ENCODE measurements around the gene ANKRD23.
"Not testable (repeated sequence)": the region's sequence is repeated elsewhere in the genome, so short reads cannot be mapped to it uniquely, and the experiment has no call there.

The ANKRD23 gene

GRCh38 chr2:96816127-96816835 lies 27.5 kb downstream of the ANKRD23 start, which contains the start of gene CNNM3:
TSS of gene CNNM3 (plus strand) at chr2:96816268. CDS start at chr2:96816278, 10 bp downstream.
- DNase-seq (ENCODE audit: low read depth): peak; percentile 90

DNA sequence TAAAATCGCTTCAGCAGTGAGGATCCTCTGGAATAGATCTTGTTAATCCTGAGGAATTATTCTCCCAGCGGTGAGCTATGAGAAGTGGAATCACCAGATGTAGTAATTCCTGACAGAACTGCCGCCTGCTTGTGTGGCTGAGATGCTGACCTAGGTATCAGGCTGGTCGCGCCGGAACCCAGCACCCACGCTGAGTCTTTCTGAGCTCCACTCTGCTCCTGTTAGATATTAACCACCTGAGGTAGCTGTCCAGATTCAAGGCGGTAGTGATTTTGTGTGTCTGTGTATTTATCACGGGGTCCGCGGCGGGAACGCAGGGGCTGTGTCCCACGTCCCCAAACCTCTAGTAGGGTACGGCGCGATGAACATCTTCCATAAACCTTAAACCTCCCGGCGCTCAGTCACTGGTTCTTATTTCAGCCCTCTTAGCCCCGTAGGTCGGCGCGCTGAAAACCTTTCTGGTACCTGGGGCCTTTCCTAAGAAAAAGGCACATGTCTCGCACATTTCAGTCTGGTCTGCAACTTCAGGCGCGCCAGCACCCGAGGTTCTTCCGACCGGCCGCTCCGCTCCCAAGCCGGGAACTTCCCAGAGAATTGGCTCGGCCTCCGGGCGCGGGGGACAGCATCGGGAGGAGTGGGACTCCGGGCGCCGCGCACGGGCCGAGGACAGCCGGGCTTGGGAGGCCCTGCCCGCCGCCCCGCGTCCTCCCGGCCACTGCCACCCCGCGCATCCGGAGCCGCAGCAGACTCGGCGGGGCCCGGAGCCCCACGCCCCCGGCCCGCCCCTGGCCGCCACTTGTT lies 28.3 kb downstream of the ANKRD23 start:
- no peak for DNase-seq (ENCODE audit: low read depth)

DNA sequence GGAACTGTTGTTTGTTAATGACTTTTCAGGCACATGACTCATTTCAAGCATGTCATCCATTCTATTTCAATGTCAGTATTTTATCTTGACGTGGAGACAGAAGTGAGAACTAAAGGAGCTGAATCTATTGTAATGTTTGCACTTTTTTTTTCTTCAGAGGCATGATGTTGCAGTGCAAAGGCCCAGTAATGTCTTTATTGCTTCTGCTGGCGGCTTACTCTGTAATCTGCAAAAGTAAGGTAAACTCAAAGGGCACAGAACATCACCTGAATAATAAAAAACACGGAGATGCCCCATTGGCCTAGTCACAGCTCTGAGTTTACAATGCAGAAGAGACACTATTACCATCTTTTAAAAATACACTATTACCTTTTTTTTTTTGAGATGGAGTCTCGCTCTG lies 30.2 kb downstream of the ANKRD23 start:
- no peak for DNase-seq (ENCODE audit: low read depth)

DNA sequence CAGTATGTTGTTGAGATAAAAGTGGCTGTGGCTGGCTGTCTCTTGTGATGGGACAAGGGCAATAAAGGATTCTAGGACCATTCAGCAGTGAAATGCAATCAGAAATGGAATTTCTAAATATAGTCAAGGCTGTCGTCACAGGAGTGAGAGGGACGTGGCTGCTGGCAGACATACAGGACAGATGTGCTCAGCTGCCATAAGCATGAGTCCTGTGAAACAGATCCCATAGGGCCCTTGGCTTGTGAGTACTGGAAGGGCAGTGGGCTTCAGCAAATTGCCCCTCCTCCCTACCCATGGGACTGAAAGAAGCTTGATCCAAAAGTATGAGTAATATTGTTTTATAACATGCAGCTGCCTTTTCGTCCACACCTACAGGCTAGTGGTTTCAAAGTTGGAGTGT lies 31.9 kb downstream of the ANKRD23 start:
- no peak for DNase-seq (ENCODE audit: low read depth)

DNA sequence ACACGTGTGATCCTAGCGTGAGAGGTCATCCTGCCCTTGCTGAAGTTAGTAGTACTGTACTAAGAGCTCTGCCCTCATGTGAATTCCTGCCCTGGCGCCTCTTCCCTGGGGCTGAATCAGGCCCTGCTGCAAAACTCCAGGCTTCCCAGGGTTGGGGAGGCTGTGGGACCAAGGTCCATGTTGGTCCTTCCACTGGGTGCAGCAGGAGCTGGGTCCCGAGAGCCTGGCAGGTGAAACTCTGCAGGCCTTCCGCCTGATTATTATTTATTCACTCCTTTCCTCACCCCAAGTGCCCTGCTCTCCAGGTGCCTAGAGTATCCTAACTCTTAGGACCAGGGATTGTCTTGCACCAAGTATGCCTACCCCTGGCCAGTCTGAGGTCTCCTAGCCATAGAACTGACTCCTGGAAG lies 33.0 kb downstream of the ANKRD23 start:
- DNase-seq (ENCODE audit: low read depth): no peak

- no peak for DNase-seq (ENCODE audit: low read depth)
These were observed 33.7 kb downstream of the ANKRD23 start for GRCh38 chr2:96809951-96810782.

DNA sequence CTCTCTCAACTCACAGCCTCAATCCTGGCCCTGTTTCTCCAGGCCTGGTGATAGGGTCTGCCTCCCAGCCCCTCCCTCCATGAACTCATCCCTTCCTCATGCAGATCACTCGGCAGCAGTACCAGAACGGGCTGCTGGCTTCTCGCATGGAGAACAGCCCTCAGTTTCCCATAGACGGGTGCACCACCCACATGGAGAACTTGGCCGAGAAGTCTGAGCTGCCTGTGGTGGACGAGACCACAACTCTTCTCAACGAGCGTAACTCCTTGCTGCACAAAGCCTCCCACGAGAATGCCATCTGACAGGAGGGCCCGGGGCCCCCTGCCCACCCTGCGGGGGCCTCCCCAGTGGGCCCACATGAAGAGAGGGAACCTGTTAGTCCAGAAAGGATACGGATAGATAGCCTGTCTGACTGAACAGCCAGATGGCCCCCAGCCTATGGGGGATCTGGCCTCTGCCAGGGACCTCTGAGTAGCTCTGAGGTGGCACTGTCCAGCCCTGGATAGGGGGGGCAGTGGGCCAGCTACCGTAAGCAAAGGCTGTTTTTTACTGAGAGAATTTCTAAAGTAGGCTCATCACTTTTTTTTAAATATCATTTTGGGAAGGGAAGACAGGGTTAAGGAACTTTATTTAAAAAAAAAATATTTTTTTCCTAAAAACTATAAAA lies 34.5 kb downstream of the ANKRD23 start:
- DNase-seq (ENCODE audit: low read depth): no peak

- no peak for DNase-seq (ENCODE audit: low read depth)
These were observed 35.5 kb downstream of the ANKRD23 start for GRCh38 chr2:96808176-96808837.

- DNase-seq (ENCODE audit: low read depth): no peak
These were observed 36.7 kb downstream of the ANKRD23 start for GRCh38 chr2:96807127-96807471.

- peak; percentile 28 for DNase-seq (ENCODE audit: low read depth)
These were observed 37.2 kb downstream of the ANKRD23 start for GRCh38 chr2:96806468-96807126.

DNA sequence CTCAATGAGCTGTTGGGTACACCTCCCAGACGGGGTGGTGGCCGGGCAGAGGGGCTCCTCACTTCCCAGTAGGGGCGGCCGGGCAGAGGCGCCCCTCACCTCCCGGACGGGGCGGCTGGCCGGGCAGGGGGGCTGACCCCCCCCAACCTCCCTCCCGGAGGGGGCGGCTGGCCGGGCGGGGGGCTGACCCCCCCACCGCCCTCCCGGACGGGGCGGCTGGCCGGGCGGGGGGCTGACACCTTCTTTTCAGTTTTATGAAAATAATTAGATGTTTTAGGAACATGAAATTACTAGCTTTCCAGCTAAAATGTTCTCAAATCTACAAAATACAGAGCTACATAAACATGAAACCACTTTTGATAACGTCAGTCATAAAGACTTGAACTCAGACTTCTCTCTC lies 37.9 kb downstream of the ANKRD23 start:
- DNase-seq (ENCODE audit: low read depth): not testable (repeated sequence)

DNA sequence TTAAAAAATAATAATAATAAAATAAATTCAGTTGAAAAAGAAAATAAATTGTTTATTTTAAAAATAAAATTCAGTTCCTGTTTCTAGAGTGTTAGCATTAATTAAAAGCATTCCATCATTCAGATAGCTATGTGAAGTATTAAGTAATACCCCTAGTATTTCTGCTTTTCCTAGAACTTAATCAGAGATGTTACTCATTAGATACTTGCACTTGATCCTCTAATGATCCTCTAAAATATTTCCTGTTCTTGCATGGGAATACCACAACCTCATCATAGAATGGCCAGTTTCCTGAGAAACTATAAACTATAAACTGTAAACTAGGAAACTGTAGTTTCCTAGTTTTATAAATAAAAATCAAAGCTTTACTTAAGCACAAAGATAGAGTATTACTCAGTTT lies 38.8 kb downstream of the ANKRD23 start:
- no peak for DNase-seq (ENCODE audit: low read depth)

- no peak for DNase-seq (ENCODE audit: low read depth)
These were observed 41.1 kb downstream of the ANKRD23 start for GRCh38 chr2:96802721-96803120.

GRCh38 chr2:96801786-96802595 lies 41.8 kb downstream of the ANKRD23 start:
- DNase-seq (ENCODE audit: low read depth): no peak

- DNase-seq (ENCODE audit: low read depth): peak; percentile 49
These were observed 42.6 kb downstream of the ANKRD23 start for GRCh38 chr2:96801005-96801785.

- DNase-seq (ENCODE audit: low read depth): no peak
These were observed 43.5 kb downstream of the ANKRD23 start for GRCh38 chr2:96800061-96801004.

DNA sequence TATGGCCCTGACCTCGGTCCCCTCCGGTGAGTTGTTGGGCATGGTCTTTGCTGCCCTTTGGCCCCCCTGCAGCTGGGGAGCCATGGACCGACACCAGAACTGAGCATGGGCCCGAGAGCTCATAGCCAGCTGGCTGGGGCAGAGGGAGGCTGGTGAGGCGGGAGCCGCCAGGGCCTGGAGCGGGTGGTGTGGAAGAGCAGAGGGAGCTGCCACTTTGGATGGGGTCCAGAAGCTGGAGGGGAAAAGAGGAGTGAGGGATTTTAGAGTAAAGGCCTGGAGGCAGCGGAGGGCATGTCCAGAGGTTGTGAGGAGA lies 44.2 kb downstream of the ANKRD23 start:
- no peak for DNase-seq (ENCODE audit: low read depth)

Data from T follicular helper cell (primary cell).